A549 (cell line): Measurements from ENCODE around the gene AGBL4. TPM values are rescaled to one million over a fixed set of nuclear protein-coding genes. Genes with fewer than 3 reads are reported as not detected.

Experiments
- ATAC-seq, 2 experiments: fragments of 200-7000 bp in 1 of 2; fragments of >200 bp in 1 of 2; cut with Nextera tagmentation in 1 of 2; cut with Tn5 transposase in 1 of 2; 3 replicates each; pipeline versions ENCODE4 v1.8.0 to v1.9.1; 2018 to 2020; ENCODE audit warnings: mild to moderate bottlenecking in 1 of 2, moderate library complexity in 1 of 2
- CTCF ChIA-PET: fragments of 300-600 bp; sonication (Branson Sonifier 250); formaldehyde crosslinking; extraction: SDS; loops from one replicate; lab custom pipeline; 2021; ENCODE audit warnings: antibody characterized with exemption, inconsistent platforms; lab: Yijun Ruan, JAX
- POLR2A ChIA-PET: fragments of 350-600 bp; formaldehyde crosslinking; extraction: SDS; loops from one replicate; lab custom pipeline; 2021; ENCODE audit warnings: antibody characterized with exemption, inconsistent platforms; lab: Yijun Ruan, JAX
- DNase-seq, 2 experiments: peaks; one replicate each; pipeline versions ENCODE4 v3.0.0 to v3.0.0-alpha.2; 2011 to 2016; ENCODE audit warnings: low read depth in 1 of 2, low spot score in 1 of 2
- FAIRE-seq: peaks from 2 replicates; lab custom pipeline; 2011; peaks lifted over from hg19 to GRCh38; lab: Jason Lieb, UNC
- H3K27ac ChIP-seq, 2 experiments: fragments of >200 bp; sonication (Bioruptor Twin); formaldehyde crosslinking; 3 replicates each; pipeline ENCODE4 v1.5.1; 2016 to 2017
- H3K4me1 ChIP-seq: fragments of >200 bp; sonication (Bioruptor Twin); formaldehyde crosslinking; 3 replicates; pipeline ENCODE4 v1.6.1; 2016
- H3K4me2 ChIP-seq: fragments of >200 bp; sonication (Bioruptor Twin); formaldehyde crosslinking; 3 replicates; pipeline ENCODE4 v1.6.1; 2016
- H3K4me3 ChIP-seq: fragments of >200 bp; sonication (Bioruptor Twin); formaldehyde crosslinking; 3 replicates; pipeline ENCODE4 v1.5.1; 2016
- H3K9me3 ChIP-seq: fragments of >200 bp; sonication (Bioruptor Twin); formaldehyde crosslinking; 3 replicates; pipeline ENCODE4 v1.6.1; 2016
- CBX8 ChIP-seq: fragments of 200-600 bp; sonication (generic); IDR thresholded peaks from 2 replicates; pipeline ENCODE4 v1.6.1; 2016
- CEBPB ChIP-seq, 2 experiments: fragments of >200 bp in 1 of 2; sonication (Bioruptor Twin) in 1 of 2; formaldehyde crosslinking in 1 of 2; IDR thresholded peaks; 2 replicates each; pipeline ENCODE4 v1.6.1; 2012 to 2016
- EP300 ChIP-seq, 2 experiments: fragments of >200 bp; sonication (Bioruptor Twin); formaldehyde crosslinking; IDR thresholded peaks; 2 replicates in 1 of 2; 3 replicates in 1 of 2; pipeline ENCODE4 v1.6.1; 2016 to 2017
- HEYL ChIP-seq: fragments of 250-450 bp; sonication (Bioruptor Pico); IDR thresholded peaks from 2 replicates; pipeline ENCODE4 v1.8.0; 2021; ENCODE audit warnings: mild to moderate bottlenecking, moderate library complexity
- HOXA7 ChIP-seq: fragments of 250-450 bp; sonication (Bioruptor Pico); IDR thresholded peaks from 2 replicates; pipeline ENCODE4 v1.5.0; 2020; ENCODE audit warnings: mild to moderate bottlenecking, moderate library complexity
- HOXB5 ChIP-seq: fragments of 250-450 bp; sonication (Bioruptor Pico); IDR thresholded peaks from 2 replicates; pipeline ENCODE4 v1.5.0; 2020; ENCODE audit warnings: mild to moderate bottlenecking, moderate library complexity
- JUNB ChIP-seq: fragments of >200 bp; sonication (Bioruptor Twin); formaldehyde crosslinking; IDR thresholded peaks from 2 replicates; pipeline ENCODE4 v1.6.1; 2016
- KDM1A ChIP-seq: fragments of 200-600 bp; sonication (generic); IDR thresholded peaks from 2 replicates; pipeline ENCODE4 v1.6.1; 2016; ENCODE audit warnings: low read depth, mild to moderate bottlenecking
- MYC ChIP-seq: IDR thresholded peaks from 2 replicates; pipeline ENCODE4 v1.6.1; 2012; ENCODE audit warnings: mild to moderate bottlenecking, inconsistent platforms, low read length, improper control_type of control experiment, borderline replicate concordance
- NPAS2 ChIP-seq: fragments of 250-450 bp; sonication (Bioruptor Pico); IDR thresholded peaks from 2 replicates; pipeline ENCODE4 v1.8.0; 2022; ENCODE audit warnings: mild to moderate bottlenecking, moderate library complexity, borderline replicate concordance
- POLR2A ChIP-seq: IDR thresholded peaks from 2 replicates; pipeline ENCODE4 v1.6.1; 2012; ENCODE audit warnings: mild to moderate bottlenecking, low read length
- POLR2AphosphoS2 ChIP-seq: conservative IDR thresholded peaks from 2 replicates; pipeline ENCODE4 v1.6.1; 2012; ENCODE audit warnings: low read length, improper control_type of control experiment, inconsistent platforms
- RARB ChIP-seq: fragments of 250-450 bp; sonication (Bioruptor Pico); IDR thresholded peaks from 2 replicates; pipeline ENCODE4 v1.8.0; 2021; ENCODE audit warnings: mild to moderate bottlenecking, moderate library complexity
- SREBF2 ChIP-seq: fragments of 450-650 bp; IDR thresholded peaks from 2 replicates; pipeline ENCODE4 v1.6.1; 2014; ENCODE audit warnings: mild to moderate bottlenecking, moderate library complexity
- TFCP2L1 ChIP-seq: fragments of 250-450 bp; sonication (Bioruptor Pico); IDR thresholded peaks from 2 replicates; pipeline ENCODE4 v1.5.0; 2021; ENCODE audit warnings: mild to moderate bottlenecking
- ZSCAN20 ChIP-seq: fragments of 250-450 bp; sonication (Bioruptor Pico); IDR thresholded peaks from 2 replicates; pipeline ENCODE4 v1.8.0; 2022; ENCODE audit warnings: mild to moderate bottlenecking, moderate library complexity
- WGBS: methylation state at CpG from one replicate; pipeline ENCODE4 v1.1.6; 2017; ENCODE audit errors: missing lambda C conversion rate; 5-methylcytosine and 5-hydroxymethylcytosine counted together
- polyA plus RNA-seq, 4 experiments: library from polyadenylated mRNA; depleted of rRNA in 3 of 4; stranded (reverse); fragments of >200 nt; fragmentation: RNase III in 1 of 4; extraction: RNeasy Plus Mini Kit Qiagen cat#74134 plus additional on column Dnase treatment in 1 of 4; gene quantifications; 2 replicates in 3 of 4; 3 replicates in 1 of 4; pipeline ENCODE4 v1.2.3, GENCODE V29; 2011 to 2017
- TF ChIP-seq, protein P1 (sequence below): fragments of 200-600 bp; sonication (generic); IDR thresholded peaks from 2 replicates; pipeline ENCODE4 v1.6.1; 2016; ENCODE audit warnings: antibody characterized with exemption, mild to moderate bottlenecking, moderate library complexity
- TF ChIP-seq, protein P2 (sequence below): IDR thresholded peaks from 2 replicates; pipeline ENCODE4 v1.6.1; 2012; ENCODE audit warnings: low read depth, borderline replicate concordance
- TF ChIP-seq, protein P3 (sequence below): IDR thresholded peaks from 2 replicates; pipeline ENCODE4 v1.6.1; 2012
- TF ChIP-seq, protein P4 (sequence below): IDR thresholded peaks from 2 replicates; pipeline ENCODE4 v1.6.1; 2012
- TF ChIP-seq, protein P5 (sequence below): fragments of 250-450 bp; sonication (Bioruptor Pico); IDR thresholded peaks from 2 replicates; pipeline ENCODE4 v1.5.0; 2021; ENCODE audit warnings: mild to moderate bottlenecking, moderate library complexity, borderline replicate concordance

AGBL4 gene
- polyA plus RNA-seq, 2 of the 4 experiments (the other 2 are of a cell fraction): not detected

DNA sequence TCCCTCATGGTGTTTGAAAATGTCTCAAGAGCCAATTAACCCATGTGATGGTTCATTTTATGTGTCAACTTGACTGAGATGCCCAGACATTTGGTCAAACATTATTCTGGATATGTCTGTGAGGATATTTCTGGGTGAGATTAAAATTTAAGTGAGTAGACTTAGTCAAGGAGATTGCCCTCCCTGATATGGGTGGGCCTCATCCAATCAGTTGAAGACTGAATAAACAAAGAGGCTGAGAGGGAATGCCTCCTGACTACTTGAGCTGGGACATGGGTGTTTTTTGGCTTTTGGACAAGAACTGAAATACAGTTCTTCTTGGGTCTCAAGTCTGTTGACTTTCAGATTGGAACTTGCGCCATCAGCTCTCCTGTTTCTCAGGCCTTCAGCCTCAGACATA is 1462.3 kb downstream of the AGBL4 start (continued):
- TF ChIP-seq, protein P1, sequence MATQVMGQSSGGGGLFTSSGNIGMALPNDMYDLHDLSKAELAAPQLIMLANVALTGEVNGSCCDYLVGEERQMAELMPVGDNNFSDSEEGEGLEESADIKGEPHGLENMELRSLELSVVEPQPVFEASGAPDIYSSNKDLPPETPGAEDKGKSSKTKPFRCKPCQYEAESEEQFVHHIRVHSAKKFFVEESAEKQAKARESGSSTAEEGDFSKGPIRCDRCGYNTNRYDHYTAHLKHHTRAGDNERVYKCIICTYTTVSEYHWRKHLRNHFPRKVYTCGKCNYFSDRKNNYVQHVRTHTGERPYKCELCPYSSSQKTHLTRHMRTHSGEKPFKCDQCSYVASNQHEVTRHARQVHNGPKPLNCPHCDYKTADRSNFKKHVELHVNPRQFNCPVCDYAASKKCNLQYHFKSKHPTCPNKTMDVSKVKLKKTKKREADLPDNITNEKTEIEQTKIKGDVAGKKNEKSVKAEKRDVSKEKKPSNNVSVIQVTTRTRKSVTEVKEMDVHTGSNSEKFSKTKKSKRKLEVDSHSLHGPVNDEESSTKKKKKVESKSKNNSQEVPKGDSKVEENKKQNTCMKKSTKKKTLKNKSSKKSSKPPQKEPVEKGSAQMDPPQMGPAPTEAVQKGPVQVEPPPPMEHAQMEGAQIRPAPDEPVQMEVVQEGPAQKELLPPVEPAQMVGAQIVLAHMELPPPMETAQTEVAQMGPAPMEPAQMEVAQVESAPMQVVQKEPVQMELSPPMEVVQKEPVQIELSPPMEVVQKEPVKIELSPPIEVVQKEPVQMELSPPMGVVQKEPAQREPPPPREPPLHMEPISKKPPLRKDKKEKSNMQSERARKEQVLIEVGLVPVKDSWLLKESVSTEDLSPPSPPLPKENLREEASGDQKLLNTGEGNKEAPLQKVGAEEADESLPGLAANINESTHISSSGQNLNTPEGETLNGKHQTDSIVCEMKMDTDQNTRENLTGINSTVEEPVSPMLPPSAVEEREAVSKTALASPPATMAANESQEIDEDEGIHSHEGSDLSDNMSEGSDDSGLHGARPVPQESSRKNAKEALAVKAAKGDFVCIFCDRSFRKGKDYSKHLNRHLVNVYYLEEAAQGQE: no peak
- TF ChIP-seq JUNB (no peak), ZSCAN20 (CRISPR knock-in tag) (no peak), POLR2A (no peak), HOXA7 (CRISPR knock-in tag) (no peak), EP300 (IDR thresholded peaks at IDR 0.05) (no peak), MYC (no peak)
- TF ChIP-seq, all 56 proteins: peak for 0

DNA sequence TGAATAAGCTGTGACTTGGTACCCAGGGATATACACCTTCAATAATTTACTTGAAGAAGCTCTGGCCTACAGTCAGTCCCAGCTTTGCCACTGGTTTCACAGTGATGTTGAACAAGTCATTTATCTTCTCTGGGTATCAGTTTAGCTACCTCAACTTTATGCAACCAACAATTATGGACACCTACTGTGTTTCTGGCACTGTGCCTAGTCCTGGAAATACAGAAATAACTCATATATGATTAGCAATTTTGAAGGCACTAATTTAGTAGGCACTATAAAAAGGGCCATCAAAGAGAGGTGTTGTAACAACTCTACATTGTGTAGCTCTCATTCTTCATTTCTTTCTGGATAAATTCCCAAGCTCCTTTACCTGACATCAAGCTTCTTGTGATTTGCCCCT is 1463.2 kb downstream of the AGBL4 start:
- CTCF ChIA-PET: interaction anchor here (1.5 kb wide), 1 partner anchor 8 kb away, joined by 4 read pairs; no protein-coding TSS in a partner anchor

DNA sequence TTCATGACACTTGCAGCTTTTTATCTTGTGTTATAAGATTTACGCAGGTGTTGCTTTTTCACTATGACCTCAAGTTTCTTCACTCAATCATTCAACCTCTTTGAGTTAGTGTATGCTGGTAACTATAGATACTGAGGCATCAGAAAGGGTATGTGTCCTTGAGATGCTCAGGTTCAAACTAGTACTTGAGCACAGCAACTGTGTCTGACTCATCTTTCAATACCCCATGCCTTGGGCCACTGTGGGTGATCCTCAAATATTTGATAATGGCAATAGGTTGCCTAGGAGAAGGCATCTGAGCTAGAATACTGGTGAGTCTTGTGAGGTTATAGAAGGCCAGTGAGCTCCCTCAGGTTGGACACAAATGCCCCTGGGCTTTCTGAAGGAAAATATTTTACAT is 1463.6 kb downstream of the AGBL4 start:
- Histone ChIP-seq H3K9me3 (no peaks in the 10 kb centered on the region), H3K4me1 (no peaks in the 10 kb centered on the region), H3K4me2 (no peak overlapping the region), H3K27ac (no peak overlapping the region), H3K4me3 (no peak overlapping the region)
- CTCF ChIA-PET: interaction anchor here (1.5 kb wide), 1 partner anchor 7 kb away, joined by 4 read pairs; no protein-coding TSS in a partner anchor
- TF ChIP-seq TFCP2L1 (CRISPR knock-in tag) (no peak), NPAS2 (CRISPR knock-in tag) (no peak), KDM1A (no peak), HOXA7 (CRISPR knock-in tag) (no peak), CBX8 (no peak), POLR2AphosphoS2 (no peak), RARB (CRISPR knock-in tag) (no peak), CEBPB (IDR thresholded peaks at IDR 0.05) (no peak), HOXB5 (CRISPR knock-in tag) (no peak), POLR2A (no peak), SREBF2 (no peak), HEYL (CRISPR knock-in tag) (no peak)
- TF ChIP-seq, protein P1: no peak
- TF ChIP-seq, protein P2, sequence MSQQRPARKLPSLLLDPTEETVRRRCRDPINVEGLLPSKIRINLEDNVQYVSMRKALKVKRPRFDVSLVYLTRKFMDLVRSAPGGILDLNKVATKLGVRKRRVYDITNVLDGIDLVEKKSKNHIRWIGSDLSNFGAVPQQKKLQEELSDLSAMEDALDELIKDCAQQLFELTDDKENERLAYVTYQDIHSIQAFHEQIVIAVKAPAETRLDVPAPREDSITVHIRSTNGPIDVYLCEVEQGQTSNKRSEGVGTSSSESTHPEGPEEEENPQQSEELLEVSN: no peak
- TF ChIP-seq, protein P3, sequence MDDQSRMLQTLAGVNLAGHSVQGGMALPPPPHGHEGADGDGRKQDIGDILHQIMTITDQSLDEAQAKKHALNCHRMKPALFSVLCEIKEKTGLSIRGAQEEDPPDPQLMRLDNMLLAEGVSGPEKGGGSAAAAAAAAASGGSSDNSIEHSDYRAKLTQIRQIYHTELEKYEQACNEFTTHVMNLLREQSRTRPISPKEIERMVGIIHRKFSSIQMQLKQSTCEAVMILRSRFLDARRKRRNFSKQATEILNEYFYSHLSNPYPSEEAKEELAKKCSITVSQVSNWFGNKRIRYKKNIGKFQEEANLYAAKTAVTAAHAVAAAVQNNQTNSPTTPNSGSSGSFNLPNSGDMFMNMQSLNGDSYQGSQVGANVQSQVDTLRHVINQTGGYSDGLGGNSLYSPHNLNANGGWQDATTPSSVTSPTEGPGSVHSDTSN: no peak
- TF ChIP-seq, protein P4, sequence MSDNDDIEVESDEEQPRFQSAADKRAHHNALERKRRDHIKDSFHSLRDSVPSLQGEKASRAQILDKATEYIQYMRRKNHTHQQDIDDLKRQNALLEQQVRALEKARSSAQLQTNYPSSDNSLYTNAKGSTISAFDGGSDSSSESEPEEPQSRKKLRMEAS: no peak
- FAIRE-seq (no peak), ATAC-seq (no peak), DNase-seq (no peak)
- WGBS: 18% methylated on average over 1 of the region's 1 CpG
- POLR2A ChIA-PET: no interaction called here

More for the DNA sequence above, 1463.2 kb downstream of the AGBL4 start:
- Histone ChIP-seq H3K4me1 (no peaks in the 10 kb centered on the region), H3K4me3 (no peak overlapping the region), H3K4me2 (no peak overlapping the region), H3K27ac (no peak overlapping the region), H3K9me3 (no peaks in the 10 kb centered on the region)
- DNase-seq (no peak), FAIRE-seq (no peak), ATAC-seq (no peak)
- TF ChIP-seq, protein P5, sequence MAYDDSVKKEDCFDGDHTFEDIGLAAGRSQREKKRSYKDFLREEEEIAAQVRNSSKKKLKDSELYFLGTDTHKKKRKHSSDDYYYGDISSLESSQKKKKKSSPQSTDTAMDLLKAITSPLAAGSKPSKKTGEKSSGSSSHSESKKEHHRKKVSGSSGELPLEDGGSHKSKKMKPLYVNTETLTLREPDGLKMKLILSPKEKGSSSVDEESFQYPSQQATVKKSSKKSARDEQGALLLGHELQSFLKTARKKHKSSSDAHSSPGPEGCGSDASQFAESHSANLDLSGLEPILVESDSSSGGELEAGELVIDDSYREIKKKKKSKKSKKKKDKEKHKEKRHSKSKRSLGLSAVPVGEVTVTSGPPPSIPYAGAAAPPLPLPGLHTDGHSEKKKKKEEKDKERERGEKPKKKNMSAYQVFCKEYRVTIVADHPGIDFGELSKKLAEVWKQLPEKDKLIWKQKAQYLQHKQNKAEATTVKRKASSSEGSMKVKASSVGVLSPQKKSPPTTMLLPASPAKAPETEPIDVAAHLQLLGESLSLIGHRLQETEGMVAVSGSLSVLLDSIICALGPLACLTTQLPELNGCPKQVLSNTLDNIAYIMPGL (CRISPR knock-in tag): no peak
- POLR2A ChIA-PET: no interaction called here
